Measurements from ENCODE around the gene HSPB7.

The HSPB7 gene

GRCh38 chr1:16015960-16016901, 1.6 kb downstream of the HSPB7 start:
- Histone ChIP-seq H2AFZ (ENCODE audit: low read length) (no peak overlapping the region), H4K20me1 (ENCODE audit: insufficient read depth, low read length, poor library complexity, severe bottlenecking) (no peaks in the 10 kb centered on the region), H3K9me2 (replicated peaks; ENCODE audit: low read depth, low read length) (no peaks in the 10 kb centered on the region), H3K79me2 (ENCODE audit: insufficient read depth, low read length) (no peaks in the 10 kb centered on the region), H3K9ac (ENCODE audit: low read depth, low read length, poor library complexity, severe bottlenecking) (no peak overlapping the region), H3F3A (ENCODE audit: low read depth) (no peaks in the 10 kb centered on the region), H3K4me1 (ENCODE audit: insufficient read depth, low read length, poor library complexity, severe bottlenecking) (no peaks in the 10 kb centered on the region), H3K9me3 (ENCODE audit: insufficient read depth, low read depth, low read length) (no peaks in the 10 kb centered on the region), H3K36me3 (ENCODE audit: insufficient read depth, low read length) (no peaks in the 10 kb centered on the region), H3K27me3 (ENCODE audit: insufficient read depth, low read length, poor library complexity, severe bottlenecking) (no peaks in the 10 kb centered on the region), H3K4me2 (ENCODE audit: low read depth, low read length, poor library complexity, severe bottlenecking) (no peak overlapping the region), H3K4me3 (ENCODE audit: low read length, poor library complexity, severe bottlenecking) (no peak overlapping the region)
- no peak for TF ChIP-seq EZH2phosphoT487 (IDR thresholded peaks at IDR 0.05; ENCODE audit: borderline replicate concordance)
- no peak for TF ChIP-seq CTCF (conservative IDR thresholded peaks at IDR 0.05; ENCODE audit: low read length)

GRCh38 chr1:16015491-16015890, 2.4 kb downstream of the HSPB7 start:
- no peak overlapping the region for H3K4me2 ChIP-seq (ENCODE audit: low read depth, low read length, poor library complexity, severe bottlenecking)

More at GRCh38 chr1:16015491-16015890, 2.4 kb downstream of the HSPB7 start:
- Histone ChIP-seq H3K79me2 (ENCODE audit: insufficient read depth, low read length) (no peaks in the 10 kb centered on the region), H3K27me3 (ENCODE audit: insufficient read depth, low read length, poor library complexity, severe bottlenecking) (no peaks in the 10 kb centered on the region), H2AFZ (ENCODE audit: low read length) (no peak overlapping the region), H3K9me3 (ENCODE audit: insufficient read depth, low read depth, low read length) (no peaks in the 10 kb centered on the region), H4K20me1 (ENCODE audit: insufficient read depth, low read length, poor library complexity, severe bottlenecking) (no peaks in the 10 kb centered on the region), H3F3A (ENCODE audit: low read depth) (no peaks in the 10 kb centered on the region), H3K4me1 (ENCODE audit: insufficient read depth, low read length, poor library complexity, severe bottlenecking) (no peaks in the 10 kb centered on the region), H3K36me3 (ENCODE audit: insufficient read depth, low read length) (no peaks in the 10 kb centered on the region), H3K9ac (ENCODE audit: low read depth, low read length, poor library complexity, severe bottlenecking) (no peak overlapping the region), H3K9me2 (replicated peaks; ENCODE audit: low read depth, low read length) (no peaks in the 10 kb centered on the region), H3K4me3 (ENCODE audit: low read length, poor library complexity, severe bottlenecking) (no peak overlapping the region)
- TF ChIP-seq CTCF (conservative IDR thresholded peaks at IDR 0.05; ENCODE audit: low read length): no peak
- no peak for TF ChIP-seq EZH2phosphoT487 (IDR thresholded peaks at IDR 0.05; ENCODE audit: borderline replicate concordance)

Data from Loucy (cell line).